HL-60/S4 treated with phorbol 12-myristate 13-acetate at 8.2 ng/mL for 4 days and 3 days (cell line): ENCODE measurements around the gene PRELID1.

Experiments
- in situ Hi-C: fragments of 300-500 bp; cut with MboI; formaldehyde crosslinking; loops from 2 replicates; pipeline ENCODE4 v1.15.0; 2022; ENCODE audit warnings: low sequenced_read_pairs

The PRELID1 gene

DNA sequence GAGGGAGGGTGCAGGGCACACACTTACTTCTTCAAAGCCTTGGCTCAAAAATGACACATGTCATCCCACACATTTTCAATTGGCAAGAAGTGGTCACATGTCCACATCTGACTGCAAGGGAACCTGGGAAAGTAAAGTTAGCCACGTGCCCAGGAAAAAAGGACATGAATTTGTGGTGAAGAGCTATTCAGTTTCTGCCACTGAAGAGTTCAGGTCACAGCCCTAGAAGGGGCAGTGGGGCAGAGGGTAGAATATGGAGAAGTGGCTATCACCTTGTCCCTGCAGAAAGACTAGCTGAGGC lies 52.2 kb downstream of the PRELID1 start:
- in situ Hi-C loops: no loop called here
